NCI-H128 (cell line): ENCODE measurements around the gene SEC16A.

Experiments used
- DNase-seq: peaks from one replicate; lab custom pipeline; 2025; ENCODE audit not compliant: unreplicated experiment; lab: John Stamatoyannopoulos, UW

The SEC16A gene

DNA sequence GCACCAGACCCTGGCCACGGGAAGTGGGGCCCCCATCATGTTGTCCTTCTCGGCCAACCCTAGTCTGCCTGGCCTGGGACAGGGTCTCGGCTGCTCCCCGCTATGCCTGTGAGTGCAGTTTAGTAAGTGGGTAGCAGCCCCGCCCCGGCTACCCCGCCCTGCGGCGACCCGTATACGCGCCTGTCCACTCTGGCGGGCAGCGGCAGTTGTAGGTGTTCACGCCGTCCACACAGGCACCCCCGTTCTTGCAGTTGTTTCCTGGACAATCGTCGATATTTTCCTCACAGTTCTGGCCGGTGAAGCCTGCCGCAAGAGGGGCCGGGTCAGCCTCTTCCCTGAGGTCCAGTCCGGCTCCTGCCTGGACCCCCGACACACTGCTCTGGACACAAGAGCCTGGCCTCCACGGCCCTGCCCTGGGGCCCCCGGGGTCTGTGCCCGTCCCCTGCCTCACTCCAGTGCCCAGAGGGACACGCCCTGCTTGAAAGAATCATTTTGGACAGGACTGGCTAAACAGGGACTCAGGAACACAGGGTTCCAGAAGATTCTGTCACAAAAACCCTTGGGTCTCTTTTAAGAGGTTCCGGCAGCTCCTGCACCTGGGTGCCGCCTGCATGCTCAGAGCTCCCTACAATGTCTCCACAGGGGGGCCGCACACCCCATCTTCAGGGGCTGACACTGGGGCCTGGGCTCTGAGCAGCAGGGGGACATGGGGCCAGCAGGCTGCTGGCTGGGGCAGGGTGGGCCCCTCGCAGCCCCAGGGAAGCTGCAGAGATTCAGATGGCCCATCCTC, 36.6 kb upstream of the SEC16A start:
- DNase-seq, result no peak

DNA sequence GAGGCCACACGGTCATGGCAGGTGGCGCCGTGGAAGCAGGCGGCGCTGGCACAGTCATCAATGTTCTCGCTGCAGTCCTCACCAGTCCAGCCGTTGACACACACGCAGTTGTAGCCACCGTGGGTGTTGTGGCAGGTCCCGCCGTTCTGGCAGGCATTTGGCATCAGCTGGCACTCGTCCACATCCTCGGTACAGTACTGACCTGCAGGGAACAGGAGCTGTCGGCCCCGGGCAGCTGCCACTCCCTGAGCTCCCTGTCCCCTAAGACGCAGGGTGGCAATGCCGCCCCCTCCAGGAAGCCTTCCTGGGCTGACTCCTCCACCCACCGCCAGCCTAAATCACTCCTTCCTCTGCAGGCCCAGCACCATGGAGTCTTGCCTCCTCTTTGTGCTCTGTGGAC, 35.8 kb upstream of the SEC16A start:
- DNase-seq, result no peak

DNA sequence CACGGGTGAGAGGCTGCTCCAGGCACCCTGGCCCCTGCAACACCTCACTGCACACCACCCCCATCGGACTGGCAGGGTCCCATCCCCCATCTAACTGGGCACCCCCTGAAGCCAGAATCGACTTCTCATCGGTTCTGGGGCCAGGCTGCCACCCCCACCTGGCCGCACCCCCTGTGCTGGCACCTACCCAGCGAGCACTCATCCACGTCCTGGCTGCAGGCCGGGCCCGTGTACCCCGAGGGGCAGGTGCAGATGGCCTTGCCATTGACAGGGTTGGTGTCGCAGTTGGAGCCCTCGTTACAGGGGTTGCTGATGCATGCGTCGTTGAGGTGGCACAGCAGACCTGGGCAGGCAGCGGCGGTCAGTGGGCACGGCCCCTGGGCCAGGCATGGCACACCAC, 35.1 kb upstream of the SEC16A start:
- no peak for DNase-seq

DNA sequence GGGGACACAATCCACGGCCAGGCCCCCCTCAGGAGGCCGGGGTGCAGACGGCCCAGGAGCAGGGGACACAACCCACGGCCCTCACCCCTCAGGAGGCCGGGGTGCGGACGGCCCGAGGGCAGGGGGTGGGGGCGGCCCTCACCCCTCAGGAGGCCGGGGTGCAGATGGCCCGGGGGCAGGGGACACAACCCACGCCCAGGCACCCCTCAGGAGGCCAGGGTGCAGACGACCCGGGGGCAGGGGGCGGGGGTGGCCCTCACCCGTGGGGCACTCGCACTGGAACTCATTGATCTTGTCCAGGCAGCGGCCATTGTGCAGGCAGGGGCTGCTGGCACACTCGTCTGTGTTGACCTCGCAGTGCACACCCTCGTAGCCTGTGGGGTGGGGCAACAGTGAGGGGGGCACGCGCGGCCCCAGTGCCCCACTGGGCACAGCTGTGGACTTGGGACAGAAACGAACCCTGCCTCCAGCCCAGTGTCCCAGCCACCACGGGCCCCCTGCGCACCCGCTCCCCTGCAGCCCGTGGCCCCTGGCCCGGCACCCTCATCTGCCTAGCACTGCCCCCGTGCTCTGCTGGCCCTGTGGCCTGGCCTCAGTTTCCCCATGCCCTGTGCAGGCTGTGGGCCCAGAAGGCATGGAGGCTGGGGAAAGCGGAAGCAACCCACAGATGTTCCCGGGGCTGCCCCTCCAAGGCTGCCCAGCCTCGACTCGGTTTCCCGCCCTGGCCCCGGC, 34.3 kb upstream of the SEC16A start:
- no peak for DNase-seq

- DNase-seq, result no peak
These were observed 33.4 kb upstream of the SEC16A start for GRCh38 chr9:136516191-136516654.

DNA sequence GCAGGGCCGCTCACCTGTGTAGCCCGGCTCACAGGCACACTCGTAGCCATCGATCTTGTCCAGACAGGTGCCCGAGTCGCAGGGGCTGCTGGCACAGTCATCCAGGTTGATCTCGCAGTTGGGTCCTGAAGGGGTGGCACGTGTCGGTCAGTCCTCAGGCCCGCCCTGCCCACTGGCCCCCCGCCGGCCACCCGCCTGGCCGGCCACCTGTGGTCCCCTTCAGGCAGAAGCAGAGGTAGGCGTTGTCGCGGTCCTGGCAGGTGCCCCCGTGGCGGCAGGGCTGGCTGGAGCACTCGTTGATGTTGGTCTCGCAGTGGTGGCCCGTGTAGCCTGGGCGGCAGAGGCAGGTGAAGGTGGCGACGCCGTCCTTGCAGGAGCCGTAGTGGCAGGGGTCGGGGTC, 32.4 kb upstream of the SEC16A start:
- no peak for DNase-seq

- DNase-seq, result no peak
These were observed 31.3 kb upstream of the SEC16A start for GRCh38 chr9:136514022-136514714.

DNA sequence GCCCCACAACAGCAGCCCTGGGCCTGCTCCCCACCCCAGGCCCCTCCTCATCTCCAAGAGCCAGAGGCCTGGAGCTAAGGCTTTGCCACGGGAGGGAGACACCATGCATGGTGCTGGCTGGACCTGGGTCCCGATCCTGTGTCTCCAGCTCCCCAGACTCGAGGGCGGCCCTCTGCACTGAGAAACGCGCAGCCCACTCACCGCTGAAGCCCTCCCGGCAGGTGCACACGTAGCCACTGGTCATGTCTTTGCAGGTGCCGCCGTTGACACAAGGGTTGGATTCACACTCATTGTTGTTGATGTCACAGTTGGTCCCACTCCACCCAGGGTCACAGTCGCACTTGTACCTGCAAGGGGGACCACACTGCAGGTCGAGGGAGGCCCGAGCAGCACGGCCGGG, 30.4 kb upstream of the SEC16A start:
- no peak for DNase-seq

GRCh38 chr9:136512651-136513071, 29.8 kb upstream of the SEC16A start:
- no peak for DNase-seq

DNA sequence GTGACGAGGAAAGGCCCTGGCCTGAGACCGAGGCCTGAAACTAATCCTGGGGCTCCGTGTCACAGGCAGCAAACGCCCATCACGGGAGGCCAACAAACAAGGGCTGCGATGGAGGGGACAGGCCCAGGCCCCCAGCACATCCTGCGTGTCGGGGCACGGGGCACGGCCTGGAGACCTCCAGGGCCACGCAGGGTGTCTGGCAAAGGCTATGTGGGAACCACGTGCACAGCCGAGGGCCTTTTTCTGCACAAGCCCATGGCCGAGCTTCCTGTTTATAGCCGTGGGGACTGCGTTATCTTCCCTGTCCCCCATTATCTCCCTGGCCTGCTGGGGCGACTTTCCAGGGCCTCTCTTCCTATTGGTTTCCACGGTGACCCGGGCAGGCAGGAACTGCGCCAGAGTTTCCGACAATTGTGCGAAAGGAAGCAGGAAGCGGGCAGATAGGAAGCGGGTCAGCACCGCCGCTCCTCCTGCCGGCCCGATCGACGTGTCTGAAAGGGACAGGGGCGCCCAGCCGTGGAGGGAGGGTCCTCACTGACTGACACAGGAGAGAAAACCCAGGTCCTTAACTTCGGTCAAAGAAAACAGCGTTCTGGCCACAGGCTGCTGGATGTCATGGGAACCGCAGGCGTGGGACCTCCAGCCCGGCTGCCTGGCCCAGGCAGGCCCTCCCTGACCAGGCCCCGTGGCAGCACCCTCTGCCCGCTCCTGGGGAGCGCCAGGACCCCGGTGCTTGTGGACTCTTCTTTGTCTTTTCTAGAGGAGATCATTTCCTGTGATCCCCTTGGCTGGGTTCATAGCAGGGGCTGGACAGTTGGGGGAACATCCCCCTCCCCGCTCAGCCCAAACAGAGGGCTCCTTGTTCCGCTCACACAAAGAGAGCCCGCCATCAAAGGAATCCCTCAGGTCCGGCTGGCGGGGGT, 29.1 kb upstream of the SEC16A start:
- no peak for DNase-seq

- DNase-seq, result no peak
These were observed 28.4 kb upstream of the SEC16A start for GRCh38 chr9:136511144-136511669.

DNA sequence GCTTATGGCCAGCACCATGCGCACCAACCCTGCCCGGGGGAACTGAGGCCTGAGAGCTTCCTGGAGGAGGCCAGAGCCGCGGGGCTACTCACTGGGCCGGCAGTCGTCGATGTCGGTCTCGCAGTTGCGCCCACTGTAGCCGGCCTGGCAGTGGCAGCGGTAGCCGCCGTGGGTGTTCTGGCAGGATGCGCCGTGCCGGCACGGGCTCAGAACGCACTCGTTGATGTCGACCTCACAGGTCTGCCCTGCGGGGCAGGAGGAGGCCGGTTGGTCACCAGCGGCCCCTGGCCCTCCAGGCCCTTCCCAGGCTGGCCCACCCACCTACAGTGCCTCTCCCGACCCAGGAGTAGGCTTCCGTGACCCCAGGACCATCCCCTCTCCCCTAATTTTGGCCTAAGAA, 27.7 kb upstream of the SEC16A start:
- DNase-seq, result no peak

- no peak for DNase-seq
These were observed 26.7 kb upstream of the SEC16A start for GRCh38 chr9:136509549-136509948.

GRCh38 chr9:136508729-136509500, 26.1 kb upstream of the SEC16A start:
- DNase-seq, result no peak

GRCh38 chr9:136507992-136508375, 25.1 kb upstream of the SEC16A start:
- no peak for DNase-seq

- no peak for DNase-seq
These were observed 24.6 kb upstream of the SEC16A start for GRCh38 chr9:136507221-136507991.

- no peak for DNase-seq
These were observed 23.6 kb upstream of the SEC16A start for GRCh38 chr9:136506425-136506824.

- DNase-seq, result no peak
These were observed 22.9 kb upstream of the SEC16A start for GRCh38 chr9:136505406-136506403.
